Measurements from ENCODE around the gene ZCCHC18.
"Not testable (repeated sequence)": the region's sequence is repeated elsewhere in the genome, so short reads cannot be mapped to it uniquely, and the experiment has no call there.

GRCh38 chrX:104110491-104111240 lies 1.7 kb upstream of the ZCCHC18 start:
- TF ChIP-seq CTCF (tag by site-specific recombination; IDR thresholded peaks at IDR 0.05); ZNF621 (tag by site-specific recombination; IDR thresholded peaks at IDR 0.05); ZNF791 (tag by site-specific recombination; IDR thresholded peaks at IDR 0.05); ZNF830 (tag by site-specific recombination; IDR thresholded peaks at IDR 0.05; ENCODE audit: low read depth); ZNF140 (tag by site-specific recombination; IDR thresholded peaks at IDR 0.05); ZNF121 (tag by site-specific recombination; IDR thresholded peaks at IDR 0.05); REST (tag by site-specific recombination; IDR thresholded peaks at IDR 0.05); YY1 (tag by site-specific recombination; IDR thresholded peaks at IDR 0.05): not testable (repeated sequence)
- TF ChIP-seq, protein P1, sequence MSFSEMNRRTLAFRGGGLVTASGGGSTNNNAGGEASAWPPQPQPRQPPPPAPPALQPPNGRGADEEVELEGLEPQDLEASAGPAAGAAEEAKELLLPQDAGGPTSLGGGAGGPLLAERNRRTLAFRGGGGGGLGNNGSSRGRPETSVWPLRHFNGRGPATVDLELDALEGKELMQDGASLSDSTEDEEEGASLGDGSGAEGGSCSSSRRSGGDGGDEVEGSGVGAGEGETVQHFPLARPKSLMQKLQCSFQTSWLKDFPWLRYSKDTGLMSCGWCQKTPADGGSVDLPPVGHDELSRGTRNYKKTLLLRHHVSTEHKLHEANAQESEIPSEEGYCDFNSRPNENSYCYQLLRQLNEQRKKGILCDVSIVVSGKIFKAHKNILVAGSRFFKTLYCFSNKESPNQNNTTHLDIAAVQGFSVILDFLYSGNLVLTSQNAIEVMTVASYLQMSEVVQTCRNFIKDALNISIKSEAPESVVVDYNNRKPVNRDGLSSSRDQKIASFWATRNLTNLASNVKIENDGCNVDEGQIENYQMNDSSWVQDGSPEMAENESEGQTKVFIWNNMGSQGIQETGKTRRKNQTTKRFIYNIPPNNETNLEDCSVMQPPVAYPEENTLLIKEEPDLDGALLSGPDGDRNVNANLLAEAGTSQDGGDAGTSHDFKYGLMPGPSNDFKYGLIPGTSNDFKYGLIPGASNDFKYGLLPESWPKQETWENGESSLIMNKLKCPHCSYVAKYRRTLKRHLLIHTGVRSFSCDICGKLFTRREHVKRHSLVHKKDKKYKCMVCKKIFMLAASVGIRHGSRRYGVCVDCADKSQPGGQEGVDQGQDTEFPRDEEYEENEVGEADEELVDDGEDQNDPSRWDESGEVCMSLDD (tag by site-specific recombination; IDR thresholded peaks at IDR 0.05), result not testable (repeated sequence)

Data from HEK293 (cell line).